C4-2B (cell line): ENCODE measurements around the gene SELP.
A peak's percentile ranks its signal among the peaks of the same experiment; 100 is the strongest.

Experiments used
- H3K27ac ChIP-seq: fragments of 450-650 bp; 2 replicates; pipeline ENCODE4 v1.5.1; 2017
- CTCF ChIP-seq: fragments of 450-650 bp; conservative IDR thresholded peaks from 2 replicates; pipeline ENCODE4 v1.5.1; 2017; ENCODE audit warnings: mild to moderate bottlenecking
- ZFX ChIP-seq: fragments of 450-650 bp; IDR thresholded peaks from 2 replicates; pipeline ENCODE4 v1.6.1; 2017

SELP gene

DNA sequence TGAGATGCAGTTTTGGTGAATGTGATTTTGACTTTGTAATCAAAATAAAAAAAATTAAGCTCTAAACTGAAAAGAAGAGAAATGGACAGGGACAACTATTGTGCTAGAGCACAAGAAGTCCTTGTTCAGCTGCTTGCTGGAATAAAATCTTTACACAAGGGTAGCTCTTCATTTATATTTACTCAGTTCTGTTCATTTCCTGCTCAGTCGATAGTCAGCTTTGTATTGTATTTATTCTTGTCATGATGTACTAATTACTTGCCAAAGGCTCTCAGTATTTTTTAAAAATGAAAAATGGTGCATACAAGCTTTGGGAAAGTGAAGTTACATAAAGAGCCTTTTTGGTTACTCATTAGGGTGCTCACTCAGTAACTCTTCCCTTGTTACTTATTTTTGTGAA is 61.4 kb downstream of the SELP start:
- no peak overlapping the region for H3K27ac ChIP-seq
- TF ChIP-seq ZFX (no peak), CTCF (no peak)

DNA sequence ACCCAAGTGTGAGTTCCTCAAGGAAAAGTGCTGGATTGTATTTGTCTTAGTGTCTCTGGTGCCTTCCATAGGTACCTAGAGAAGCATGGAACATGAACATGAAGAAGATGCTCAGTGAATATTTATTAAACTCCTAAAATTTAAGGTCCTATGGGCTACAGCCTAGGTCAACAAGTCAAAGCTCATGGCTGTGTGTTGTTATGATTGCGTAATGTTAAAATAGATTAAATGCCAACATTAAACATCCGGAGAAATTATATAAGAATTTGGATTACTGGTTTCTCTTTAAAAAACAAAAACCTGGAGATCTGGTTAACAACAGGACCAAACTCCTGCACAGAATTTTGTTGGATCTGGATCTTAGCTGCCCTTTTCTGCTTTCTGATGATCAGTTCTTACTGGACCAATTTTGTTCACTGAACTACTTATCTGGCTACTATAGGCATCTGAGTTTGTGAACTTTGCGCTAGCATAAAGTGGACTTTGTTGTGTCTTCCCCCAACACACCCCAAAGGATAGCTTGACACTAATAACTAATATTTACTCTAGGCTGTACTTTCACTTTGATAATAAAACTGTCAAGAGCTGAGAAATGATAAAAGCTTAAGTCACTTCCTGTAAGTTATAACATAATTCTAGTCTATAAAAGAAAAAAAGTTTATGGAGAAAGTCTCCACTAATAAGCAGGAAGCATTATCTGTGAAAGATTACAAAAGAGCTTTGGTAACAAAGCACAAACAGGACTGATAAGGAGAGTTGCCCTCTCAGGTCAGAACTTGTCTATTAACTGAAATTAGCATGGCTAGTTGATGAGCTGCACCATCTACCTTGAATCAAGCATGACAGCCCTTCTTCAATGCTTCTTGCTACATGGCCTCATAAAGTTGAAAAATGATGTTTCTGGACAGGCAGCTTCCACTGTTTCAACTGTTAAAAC is 64.3 kb downstream of the SELP start:
- H3K27ac ChIP-seq, result no peak overlapping the region

GRCh38 chr1:169563650-169564049 is 66.3 kb downstream of the SELP start:
- no peak for TF ChIP-seq CTCF
- TF ChIP-seq ZFX, result no peak
- H3K27ac ChIP-seq, result no peak overlapping the region

More for the DNA sequence above, 64.3 kb downstream of the SELP start:
- no peak for TF ChIP-seq ZFX
- no peak for TF ChIP-seq CTCF

GRCh38 chr1:169563019-169563615 is 66.8 kb downstream of the SELP start:
- H3K27ac ChIP-seq, result no peak overlapping the region
- no peak for TF ChIP-seq CTCF

- no peak overlapping the region for H3K27ac ChIP-seq
- TF ChIP-seq CTCF (no peak), ZFX (no peak)
These were observed 68.2 kb downstream of the SELP start for GRCh38 chr1:169561692-169562091.

GRCh38 chr1:169557131-169557530 is 72.8 kb downstream of the SELP start:
- TF ChIP-seq CTCF (no peak), ZFX (no peak)
- no peak overlapping the region for H3K27ac ChIP-seq

DNA sequence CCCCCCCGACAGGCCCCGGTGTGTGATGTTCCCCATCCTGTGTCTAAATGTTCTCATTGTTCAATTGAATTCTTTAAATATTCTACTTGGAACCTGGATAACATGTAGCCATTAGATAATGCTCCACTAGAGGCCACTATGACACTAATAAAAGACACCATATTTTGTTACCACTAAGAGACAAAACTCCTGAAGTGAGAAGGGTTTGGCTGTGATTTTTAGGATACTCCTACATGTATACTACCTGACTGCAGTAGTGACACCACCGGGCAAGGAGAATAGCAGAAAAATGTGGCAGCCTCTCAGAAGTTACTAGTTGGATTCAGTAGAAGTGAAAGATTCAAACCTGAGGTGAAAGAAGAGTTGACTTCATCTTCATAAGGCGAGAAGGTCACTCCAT is 79.6 kb downstream of the SELP start:
- TF ChIP-seq ZFX (no peak), CTCF (peak; percentile 73)
- H3K27ac ChIP-seq, result no peak overlapping the region
